ENCODE results near the gene SLC25A21.
"Not testable (repeated sequence)": the region's sequence is repeated elsewhere in the genome, so short reads cannot be mapped to it uniquely, and the experiment has no call there.

The SLC25A21 gene

DNA sequence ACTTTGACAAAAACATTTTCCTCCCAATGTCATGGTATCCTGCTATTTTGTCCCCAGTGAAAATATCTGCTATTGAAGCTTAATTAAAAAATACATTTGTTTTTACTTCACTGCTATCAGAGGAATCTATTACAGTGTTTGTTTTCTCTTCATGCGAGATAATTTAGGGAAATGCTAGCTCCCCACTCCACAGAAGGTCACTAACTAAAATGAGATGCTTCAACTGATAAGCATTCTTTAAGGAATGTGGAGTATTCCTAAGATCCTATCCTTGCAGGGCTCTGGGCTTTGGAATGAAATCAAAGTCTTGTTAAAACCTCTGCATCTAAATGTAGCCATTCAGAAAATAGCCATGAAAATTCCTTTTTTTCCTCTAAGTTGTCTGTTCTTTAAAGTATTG is 471.3 kb downstream of the SLC25A21 start:
- no peak for DNase-seq (ENCODE audit: low read depth, low spot score)
- H3K27ac ChIP-seq = no peak overlapping the region

DNA sequence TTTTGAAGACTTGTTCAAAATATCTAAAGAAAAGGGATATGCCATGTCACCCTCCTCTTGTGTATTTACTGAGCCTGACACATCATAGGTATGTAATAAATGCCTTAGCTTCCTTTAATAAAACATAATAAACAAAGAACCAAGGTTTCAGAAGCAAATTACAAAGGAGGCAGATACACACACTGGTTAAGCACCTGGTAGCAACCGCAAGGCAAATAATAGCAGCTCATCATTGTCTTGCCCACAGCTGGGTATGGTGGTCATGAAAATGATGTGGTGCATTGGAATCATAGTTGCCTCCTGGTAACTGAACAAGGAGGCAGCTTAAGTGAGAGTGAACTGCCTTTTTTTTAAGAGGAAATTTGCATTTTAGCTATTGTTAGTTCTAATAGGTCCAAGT is 471.8 kb downstream of the SLC25A21 start:
- no peak for DNase-seq (ENCODE audit: low read depth, low spot score)
- no peak overlapping the region for H3K27ac ChIP-seq

DNA sequence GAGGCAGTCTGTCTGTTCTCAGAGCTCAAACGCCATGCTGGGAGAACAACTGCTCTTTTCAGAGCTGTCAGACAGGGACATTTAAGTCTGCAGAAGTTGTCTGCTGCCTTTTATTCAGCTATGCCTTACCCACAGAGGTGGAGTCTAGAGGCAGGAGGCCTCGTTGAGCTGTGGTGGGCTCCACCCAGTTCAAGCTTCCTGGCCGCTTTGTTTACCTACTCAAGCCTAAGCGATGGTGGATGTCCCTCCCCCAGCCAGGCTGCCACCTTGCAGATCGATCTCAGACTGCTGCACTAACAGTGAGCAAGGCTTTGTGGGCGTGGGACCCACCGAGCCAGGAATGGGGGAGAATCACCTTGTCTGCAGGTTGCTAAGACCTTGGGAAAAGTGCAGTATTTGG is 473.0 kb downstream of the SLC25A21 start:
- DNase-seq (ENCODE audit: low read depth, low spot score); H3K27ac ChIP-seq: not testable (repeated sequence)

DNA sequence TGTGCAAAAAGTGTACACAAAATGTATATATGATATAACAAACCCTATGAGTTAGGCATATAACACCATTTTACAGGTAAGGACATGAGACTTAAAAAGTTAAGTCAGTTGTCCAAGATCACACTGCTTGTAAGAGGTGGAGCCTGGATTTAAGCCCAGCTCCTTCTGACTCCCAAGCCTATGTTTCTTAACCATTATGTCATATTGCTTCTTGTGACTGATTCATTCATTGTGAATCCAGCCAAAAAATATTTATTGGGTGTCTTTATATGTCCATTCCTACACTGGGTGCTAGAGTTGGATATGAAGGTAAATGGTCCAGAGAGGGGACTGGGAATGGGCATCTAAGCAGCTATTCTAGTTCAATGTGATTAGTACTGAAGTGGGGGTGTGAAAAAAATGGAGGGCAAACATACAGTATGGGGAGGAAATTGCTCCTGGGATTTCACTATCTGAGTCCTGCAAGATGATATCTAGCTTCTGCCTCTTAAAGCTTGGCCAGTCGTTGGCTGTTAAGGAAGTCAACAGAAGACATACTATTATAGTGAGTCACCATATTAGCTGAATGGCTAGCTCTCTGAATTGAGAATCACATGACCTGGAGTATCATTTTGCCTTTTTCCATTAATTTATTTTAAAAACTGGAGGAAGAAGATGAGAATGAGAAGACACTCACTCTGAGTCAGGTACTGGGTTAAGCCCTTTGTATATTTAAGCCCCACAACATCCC is 481.9 kb downstream of the SLC25A21 start:
- peak overlapping the region; percentile 62 for H3K27ac ChIP-seq
- DNase-seq (ENCODE audit: low read depth, low spot score) = peak; percentile 52

DNA sequence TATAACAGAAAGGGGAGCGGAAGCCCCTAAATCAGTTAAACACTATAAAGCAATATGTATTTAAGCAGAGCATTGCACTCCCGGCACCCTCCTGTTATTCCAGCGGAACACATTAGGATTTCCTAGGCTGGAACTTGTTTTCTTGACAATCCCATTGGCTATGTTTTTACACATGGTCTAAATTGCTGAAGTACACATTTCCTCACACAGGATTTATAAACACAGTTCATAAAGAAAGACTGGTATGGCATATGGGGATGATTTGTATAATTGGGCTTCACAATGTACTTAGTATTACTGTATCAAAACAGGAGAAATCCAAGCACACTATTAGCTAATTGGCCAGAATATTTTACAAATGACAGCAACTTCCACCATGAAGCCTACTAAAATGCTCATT is 487.5 kb downstream of the SLC25A21 start:
- DNase-seq (ENCODE audit: low read depth, low spot score) = no peak
- H3K27ac ChIP-seq = no peak overlapping the region

DNA sequence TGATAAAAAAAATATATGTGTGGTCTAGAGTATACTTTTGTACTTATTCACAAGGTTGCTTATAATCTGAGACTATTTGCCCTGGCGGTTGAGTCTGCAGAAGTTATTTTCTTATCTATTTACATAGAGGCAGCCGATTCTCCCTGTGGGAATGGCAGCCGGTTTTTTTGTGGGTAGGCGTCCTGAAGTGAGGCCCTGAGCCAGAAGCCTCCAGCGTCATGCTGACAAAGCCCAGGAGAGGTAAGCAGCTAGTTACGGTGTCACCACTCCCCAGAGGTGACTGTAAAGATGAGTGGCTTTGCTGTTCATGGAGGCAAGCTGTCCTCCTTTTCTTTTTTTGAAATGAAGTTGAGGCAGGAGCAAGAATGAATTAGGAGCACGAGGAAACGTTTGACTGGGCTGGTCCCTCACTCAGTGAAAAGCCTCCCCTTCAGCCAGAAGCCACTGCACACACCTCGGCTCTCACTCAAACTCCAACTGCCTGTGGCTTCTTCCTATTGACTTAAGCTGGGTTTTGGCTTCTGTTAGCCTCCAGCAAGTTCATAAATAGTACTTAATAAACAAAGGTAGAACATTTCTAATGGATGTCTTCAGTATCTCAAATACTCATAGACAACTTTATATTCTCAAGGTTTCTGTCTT is 489.2 kb downstream of the SLC25A21 start:
- DNase-seq (ENCODE audit: low read depth, low spot score) = no peak
- no peak overlapping the region for H3K27ac ChIP-seq

DNA sequence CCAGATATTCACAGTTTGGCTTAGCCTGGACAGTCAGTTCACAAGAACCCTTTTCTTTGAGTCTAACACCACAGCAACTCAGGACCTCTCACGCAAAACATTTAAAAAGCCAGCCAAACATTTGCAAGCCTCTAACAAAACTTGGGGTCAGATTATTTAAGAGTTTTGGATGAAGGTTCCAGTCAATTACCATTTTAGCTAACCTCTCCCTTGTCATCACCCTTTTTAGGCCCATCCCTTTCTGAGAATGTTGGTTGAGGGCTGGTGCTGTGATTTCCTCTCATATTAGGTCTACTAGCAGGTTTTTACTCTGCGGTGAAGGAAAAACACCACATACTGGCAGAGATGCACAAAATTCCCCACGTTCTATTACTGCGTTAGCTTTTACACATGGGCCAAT is 490.1 kb downstream of the SLC25A21 start:
- DNase-seq (ENCODE audit: low read depth, low spot score) = no peak
- no peak overlapping the region for H3K27ac ChIP-seq

DNA sequence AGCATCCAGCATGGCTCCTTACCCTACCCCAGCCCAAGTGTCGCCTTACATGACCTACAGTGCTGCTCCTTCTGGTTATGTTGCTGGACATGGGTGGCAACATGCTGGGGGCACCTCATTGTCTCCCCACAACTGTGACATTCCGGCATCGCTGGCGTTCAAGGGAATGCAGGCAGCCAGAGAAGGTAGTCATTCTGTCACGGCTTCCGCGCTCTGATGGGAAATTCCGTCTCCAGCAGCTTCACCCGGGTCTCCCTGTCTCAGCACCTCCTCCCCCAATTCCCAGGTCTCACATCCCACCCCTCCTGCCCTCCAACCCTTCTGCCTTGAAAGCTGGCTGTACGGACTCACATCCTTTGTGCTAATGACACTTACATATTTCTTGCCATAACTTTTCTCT is 496.2 kb downstream of the SLC25A21 start:
- DNase-seq (ENCODE audit: low read depth, low spot score) = no peak
- H3K27ac ChIP-seq = no peak overlapping the region

DNA sequence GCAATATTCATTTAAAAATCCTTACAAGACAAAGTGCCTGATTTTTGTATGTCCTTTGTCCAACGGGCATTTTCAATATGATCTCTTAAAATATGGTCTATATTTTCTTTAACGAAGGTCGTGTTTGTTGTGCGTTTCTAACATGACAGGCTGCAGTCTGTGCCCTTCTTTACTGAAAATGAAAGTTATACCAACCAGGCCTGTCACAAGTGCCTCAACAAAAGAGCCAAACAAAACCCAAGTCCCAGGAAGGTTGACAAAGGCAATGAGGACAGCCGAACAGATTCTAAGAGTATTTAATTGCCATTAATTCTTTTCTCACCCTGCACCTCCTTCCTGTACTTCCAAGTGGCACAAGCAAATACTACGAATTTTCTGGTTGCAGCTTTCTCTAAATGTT is 496.8 kb downstream of the SLC25A21 start:
- DNase-seq (ENCODE audit: low read depth, low spot score) = no peak

DNA sequence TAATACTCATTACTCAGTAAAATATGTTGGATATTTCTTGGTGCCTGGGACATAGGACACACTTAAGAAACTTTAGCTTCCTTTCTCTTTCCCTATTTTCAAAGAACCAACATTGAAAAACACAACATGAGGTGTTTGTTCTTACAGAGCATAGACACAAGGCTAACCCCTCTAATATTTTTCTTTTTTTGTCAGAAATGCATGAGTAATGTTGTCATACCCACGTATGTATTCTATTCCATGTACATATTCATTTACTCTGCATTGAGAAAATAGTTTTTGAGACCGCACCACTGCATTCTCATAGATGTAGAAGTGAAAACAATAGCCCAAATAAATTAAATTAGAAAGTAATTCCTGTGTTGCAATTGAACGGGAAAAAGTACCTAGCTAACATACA is 497.7 kb downstream of the SLC25A21 start:
- no peak for DNase-seq (ENCODE audit: low read depth, low spot score)
- no peak overlapping the region for H3K27ac ChIP-seq

More for the DNA sequence above, 496.8 kb downstream of the SLC25A21 start:
- no peak overlapping the region for H3K27ac ChIP-seq

DNA sequence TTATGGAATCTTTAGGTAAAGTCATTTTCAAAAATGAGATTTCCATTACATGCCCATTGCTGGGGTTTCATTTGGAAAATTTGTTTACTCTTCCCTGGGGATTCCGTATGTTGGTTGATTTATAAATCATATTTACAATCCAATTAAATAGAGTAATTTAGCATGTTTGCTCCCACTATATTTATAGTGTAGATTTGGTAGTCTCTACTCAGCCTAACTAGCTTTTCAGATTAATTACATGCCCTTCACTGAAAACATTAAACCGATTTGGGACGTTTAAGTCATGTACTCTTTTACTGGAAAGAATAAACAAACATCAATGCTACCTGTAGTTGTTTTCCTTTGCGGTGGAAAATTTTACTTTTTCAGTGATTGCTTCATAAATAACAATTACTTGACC is 500.3 kb downstream of the SLC25A21 start:
- no peak overlapping the region for H3K27ac ChIP-seq
- no peak for DNase-seq (ENCODE audit: low read depth, low spot score)

DNA sequence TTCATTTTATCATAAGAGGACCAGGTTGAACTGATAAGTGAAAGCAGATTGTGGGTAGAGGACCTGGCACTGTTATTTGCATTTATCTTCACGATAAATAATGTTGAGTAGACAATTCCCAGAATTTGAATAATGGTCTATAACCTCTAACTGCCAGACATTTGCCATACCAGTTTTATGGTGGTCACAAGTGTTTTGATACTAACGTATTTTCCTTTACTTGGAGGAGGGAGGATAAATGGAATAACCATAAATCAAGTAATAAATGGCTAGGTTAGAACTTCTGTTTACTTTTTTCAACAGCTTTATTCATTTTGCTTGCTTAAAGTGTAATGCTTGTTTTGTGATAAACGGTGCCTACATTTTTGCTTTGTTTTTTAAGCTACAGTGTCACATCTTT is 501.3 kb downstream of the SLC25A21 start:
- DNase-seq (ENCODE audit: low read depth, low spot score) = no peak
- H3K27ac ChIP-seq = no peak overlapping the region

DNA sequence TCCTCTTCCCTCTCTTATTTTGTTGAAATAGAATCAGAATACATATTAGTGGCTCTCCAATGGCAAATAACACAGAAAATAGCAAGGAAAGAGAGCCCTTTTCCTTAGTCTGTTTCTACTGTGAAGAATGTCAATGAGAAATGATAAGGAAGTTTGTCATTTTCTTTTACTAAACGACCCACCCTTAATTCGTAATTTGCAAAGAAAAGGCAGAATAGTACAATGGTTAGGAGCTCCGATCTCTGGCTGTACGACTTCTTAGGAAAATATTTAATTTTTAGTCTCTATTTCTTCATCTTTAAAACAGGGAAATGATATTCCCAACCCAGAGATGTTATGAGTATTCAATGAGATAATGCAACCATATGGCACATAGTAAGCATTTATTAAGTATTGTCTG is 504.7 kb downstream of the SLC25A21 start:
- H3K27ac ChIP-seq = no peak overlapping the region
- no peak for DNase-seq (ENCODE audit: low read depth, low spot score)

DNA sequence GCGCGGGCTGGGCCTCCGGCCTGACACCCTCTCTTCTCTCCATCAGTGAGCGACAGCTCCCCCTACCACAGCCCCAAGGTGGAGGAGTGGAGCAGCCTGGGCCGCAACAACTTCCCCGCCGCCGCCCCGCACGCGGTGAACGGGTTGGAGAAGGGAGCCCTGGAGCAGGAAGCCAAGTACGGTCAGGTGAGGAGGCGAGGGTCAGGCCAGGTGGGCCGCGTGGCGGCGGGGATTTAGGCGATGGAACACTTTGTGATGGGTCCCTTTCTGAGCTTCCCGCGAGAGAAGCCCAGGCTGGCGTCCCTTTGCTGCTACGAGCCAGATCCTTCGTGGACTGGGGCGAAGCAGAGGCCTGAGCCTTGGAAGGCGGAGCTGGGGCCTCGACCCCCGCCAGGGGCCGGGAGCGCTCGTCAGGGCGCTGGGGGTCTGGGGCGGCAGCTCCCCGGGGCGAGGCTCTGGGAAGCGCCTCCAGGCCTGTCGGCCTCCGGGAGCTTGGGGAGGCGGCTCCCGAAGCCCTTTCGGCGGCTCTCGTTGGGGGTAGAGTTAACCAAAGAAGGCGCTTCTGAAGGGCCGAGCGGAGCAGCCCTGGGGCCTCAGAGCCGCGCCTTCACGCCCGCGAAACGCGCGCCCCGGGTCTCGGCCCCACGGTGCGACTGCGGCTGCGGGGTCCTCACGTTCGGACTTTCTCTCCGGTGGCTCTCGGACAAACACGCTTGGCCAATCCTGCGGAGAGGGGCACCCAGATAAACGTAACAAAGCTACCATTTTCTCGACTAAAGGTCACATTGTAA is 505.8 kb downstream of the SLC25A21 start:
- H3K27ac ChIP-seq = peak overlapping the region; percentile 16
- no peak for DNase-seq (ENCODE audit: low read depth, low spot score)

DNA sequence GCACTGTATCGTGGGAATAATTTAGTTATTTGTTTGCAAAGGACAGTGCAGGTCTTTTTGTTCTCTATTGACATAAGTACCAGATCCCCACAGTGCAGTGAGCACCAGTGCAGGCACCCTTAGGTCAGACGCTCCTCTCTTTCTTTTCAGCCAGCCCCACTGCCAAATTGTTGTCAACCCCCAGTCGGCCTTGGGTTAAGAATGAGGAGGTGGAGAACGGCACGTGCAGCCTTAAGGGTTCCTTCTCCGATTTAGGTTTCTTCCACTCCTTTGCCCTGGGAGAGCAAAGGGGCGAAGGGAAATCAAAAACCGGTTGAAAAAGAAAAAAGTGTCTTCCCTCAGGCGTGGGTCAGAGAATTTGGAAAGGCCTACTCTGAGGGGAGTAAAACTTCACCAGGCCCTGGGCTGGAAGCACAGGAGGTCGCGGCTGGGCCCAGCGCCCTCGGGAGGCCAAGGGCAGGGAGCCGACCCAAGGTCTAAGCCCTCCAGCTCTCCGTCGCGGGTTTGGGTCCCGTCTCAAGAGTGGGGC is 506.5 kb downstream of the SLC25A21 start:
- H3K27ac ChIP-seq = peak overlapping the region; percentile 16
- DNase-seq (ENCODE audit: low read depth, low spot score) = no peak

DNA sequence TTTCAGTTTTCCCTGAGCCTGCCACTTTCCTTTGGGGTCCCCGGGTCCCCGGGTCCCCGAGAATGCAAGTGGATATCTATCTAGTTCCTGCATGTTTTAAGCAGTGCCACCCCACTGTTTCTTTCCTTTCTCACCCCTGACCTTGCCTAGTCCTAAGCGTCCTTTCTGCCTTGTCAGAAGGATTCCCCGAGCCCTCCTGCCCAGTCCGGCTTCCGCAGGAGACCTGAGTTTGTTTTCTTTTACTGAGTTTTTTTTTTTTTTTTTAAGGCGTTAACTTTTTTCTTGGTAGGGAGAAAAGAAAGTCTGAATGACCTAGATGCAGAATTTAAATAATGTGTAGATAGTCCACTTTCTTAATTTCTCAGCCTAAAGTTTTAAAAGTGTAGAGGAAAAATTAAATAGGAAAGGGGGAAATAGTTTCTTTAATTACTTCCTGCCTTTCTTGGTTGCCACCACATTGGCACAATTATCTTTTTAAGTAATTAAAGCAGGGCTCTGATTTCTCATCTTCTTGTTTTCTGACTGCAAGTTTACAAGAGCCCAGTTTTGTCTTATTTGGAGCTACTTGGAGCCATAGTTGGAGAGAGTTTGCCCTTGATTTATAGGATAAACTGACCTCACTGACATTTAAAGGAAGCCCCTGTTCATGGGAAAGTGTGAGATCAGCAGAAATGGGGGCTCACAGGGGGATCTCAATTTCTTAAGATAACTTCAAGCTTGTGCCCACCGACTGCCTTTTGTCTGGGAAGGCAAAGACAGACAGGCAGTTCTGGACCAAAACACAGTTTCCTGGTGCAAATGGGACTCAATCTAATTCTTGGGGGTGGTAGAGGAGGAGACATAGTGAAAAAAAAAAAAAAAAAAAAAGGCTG is 507.8 kb downstream of the SLC25A21 start:
- H3K27ac ChIP-seq = peak overlapping the region; percentile 84
- DNase-seq (ENCODE audit: low read depth, low spot score) = no peak

DNA sequence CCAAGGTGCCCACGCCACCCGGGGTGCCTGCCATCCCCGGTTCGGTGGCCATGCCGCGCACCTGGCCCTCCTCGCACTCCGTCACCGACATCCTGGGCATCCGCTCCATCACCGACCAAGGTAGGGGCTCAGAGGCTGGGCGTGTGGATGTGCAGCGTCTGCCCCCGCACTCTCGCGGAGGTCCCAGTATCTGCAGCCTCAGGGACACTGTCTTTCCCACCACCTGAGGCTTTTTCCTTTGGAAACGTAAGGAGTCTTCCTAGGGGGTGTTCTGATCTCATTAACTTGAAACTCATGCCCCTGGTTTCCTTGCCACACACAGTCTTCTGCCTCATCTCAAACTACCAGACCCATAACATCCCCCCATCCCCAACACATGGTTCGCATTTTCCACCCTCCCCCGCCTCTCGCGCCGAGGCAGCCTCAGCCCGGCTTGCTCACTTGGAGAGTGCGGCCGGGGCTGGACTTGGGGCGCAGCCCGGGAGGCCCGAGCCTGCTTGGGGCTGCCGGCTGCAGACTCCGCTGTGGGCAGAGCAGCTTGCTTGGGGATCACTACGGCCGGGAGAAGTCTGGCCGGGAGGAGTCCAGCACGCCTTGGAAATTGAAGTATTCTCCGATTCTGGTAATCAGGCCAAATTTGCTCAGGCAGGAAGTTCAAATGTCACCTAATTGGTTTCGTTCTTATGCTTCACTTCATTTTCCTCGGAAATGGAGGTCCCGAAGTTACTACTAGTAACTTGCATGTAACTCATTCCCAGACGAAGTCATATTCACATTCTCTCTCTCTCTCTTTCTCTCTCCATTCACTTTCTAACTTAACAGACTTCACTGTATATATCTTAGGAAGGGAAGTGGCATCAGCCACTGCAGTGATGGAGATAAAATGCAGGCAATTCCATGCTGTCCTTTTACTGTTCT is 508.7 kb downstream of the SLC25A21 start:
- peak overlapping the region; percentile 84 for H3K27ac ChIP-seq
- no peak for DNase-seq (ENCODE audit: low read depth, low spot score)

DNA sequence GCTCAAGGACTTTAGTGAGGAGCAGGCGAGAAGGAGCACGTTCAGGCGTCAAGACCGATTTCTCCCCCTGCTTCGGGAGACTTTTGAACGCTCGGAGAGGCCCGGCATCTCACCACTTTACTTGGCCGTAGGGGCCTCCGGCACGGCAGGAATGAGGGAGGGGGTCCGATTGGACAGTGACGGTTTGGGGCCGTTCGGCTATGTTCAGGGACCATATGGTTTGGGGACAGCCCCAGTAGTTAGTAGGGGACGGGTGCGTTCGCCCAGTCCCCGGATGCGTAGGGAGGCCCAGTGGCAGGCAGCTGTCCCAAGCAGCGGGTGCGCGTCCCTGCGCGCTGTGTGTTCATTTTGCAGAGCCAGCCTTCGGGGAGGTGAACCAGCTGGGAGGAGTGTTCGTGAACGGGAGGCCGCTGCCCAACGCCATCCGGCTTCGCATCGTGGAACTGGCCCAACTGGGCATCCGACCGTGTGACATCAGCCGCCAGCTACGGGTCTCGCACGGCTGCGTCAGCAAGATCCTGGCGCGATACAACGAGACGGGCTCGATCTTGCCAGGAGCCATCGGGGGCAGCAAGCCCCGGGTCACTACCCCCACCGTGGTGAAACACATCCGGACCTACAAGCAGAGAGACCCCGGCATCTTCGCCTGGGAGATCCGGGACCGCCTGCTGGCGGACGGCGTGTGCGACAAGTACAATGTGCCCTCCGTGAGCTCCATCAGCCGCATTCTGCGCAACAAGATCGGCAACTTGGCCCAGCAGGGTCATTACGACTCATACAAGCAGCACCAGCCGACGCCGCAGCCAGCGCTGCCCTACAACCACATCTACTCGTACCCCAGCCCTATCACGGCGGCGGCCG is 509.6 kb downstream of the SLC25A21 start:
- no peak for DNase-seq (ENCODE audit: low read depth, low spot score)
- peak overlapping the region; percentile 84 for H3K27ac ChIP-seq

Data from epithelial cell of prostate (primary cell).